HG03280 (cell line): ENCODE data around the gene SLC9A3.

Experiments
- ATAC-seq: cut with Tn5 transposase; IDR thresholded peaks from one replicate; pipeline ENCODE4 v1.9.1; 2021; ENCODE audit warnings: mild to moderate bottlenecking, moderate library complexity; ENCODE audit not compliant: unreplicated experiment

SLC9A3 gene

DNA sequence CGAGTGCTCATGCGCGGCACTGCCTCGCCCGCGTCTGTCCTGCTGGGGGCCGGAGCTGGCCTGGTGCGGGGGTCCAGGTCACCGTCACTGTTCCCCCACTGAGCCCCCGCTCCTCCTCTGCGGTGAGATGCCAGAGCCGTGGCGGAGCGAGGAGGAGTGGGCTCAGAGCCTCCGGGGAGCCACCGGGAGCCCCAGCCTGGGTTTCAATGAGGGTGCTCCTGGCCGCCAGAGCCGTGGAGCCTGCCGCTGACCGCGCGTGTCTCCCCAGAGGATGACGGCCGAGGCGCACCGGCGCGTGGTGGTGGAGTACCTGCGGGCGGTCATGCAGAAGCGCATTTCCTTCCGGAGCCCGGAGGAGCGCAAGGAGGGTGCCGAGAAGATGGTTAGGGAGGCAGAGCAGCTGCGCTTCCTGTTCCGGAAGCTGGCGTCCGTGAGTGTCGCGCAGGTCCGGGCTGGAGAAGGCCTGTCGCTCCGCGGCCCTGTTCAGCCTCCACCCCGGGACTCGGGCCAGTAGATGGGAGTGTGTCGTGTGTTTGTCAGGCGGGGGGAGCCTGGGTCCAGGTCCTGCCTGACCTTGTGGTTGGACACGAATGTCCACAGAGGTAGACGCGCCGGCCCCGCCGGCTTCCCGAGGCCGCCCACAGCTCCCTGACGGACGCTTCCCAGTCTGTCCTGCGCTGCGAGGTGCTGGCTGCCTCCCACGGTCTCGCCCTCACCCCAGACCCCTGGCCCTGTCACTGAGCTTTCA lies 59.2 kb downstream of the SLC9A3 start:
- no peak for ATAC-seq

DNA sequence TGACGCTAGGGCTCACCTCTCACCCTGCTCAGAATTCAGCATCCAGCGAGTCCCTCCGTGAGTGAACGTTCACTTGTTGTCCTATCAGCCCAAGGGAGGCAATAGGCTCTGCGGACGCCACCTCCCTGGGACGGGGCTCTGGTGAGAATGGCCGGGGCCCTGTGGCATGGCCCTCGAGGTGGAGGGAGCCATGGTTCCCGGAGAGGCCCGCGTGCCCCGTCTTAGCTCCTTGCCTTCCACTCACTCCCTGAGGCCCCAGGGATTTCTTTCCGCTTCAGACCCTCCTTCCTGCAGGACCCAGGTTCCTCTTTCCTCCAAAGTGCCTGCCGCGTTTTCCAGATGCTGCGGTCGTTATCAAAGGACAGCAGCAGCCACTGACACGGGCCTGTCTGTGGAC lies 59.8 kb downstream of the SLC9A3 start:
- no peak for ATAC-seq

DNA sequence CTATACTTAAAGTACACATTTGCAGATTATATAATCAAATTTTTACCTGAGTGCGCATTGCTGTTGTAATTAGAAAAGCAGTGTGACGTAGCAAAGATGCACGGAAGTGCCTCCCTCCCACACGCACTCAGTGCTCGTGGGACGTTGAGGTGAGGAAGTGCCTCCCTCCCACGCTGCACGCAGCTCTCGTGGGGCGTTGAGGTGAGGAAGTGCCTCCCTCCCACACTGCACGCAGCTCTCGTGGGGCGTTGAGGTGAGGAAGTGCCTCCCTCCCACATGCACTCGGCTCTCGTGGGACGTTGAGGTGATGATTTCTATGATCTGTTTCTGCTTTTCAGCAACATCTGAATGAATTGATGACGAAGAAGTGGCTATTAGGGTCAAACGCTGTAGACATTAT lies 60.3 kb downstream of the SLC9A3 start:
- no peak for ATAC-seq

DNA sequence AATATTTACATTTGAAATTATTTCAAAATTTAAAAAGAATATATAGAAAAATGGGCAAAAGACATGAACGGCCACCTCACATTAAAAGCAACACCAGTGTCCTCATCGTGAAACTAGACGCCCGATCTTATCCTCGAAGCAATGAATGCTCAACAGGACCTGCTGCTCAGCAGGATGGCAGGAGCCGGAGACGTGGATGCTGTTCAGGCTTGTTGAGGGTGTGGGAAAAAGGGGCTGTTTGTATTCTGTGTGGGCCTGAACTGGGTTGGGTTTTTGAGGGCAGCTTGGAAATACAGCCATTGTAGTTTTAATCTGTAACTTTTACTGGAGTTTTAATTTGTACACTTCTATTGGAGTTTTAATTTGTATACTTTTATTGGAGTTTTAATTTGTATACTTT lies 60.9 kb downstream of the SLC9A3 start:
- no peak for ATAC-seq

DNA sequence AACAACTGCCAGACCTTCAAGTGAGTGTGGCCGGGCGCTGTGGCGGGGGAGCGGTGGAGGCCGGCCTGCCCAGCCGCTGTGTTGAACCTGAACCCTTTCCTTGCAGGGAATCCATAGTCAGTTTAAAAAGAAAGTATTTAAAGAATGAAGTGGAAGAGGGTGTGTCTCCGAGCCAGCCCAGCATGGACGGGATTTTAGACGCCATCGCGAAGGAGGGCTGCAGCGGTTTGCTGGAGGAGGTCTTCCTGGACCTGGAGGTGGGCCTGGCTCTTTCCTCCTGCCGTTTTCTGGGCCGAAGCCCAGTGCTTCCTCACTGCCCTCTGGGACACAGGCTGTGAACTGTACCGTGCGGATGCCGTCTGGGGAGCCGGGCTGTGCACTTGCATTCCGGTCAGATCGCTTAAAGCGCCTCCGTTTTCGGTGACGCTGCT lies 62.2 kb downstream of the SLC9A3 start:
- no peak for ATAC-seq

DNA sequence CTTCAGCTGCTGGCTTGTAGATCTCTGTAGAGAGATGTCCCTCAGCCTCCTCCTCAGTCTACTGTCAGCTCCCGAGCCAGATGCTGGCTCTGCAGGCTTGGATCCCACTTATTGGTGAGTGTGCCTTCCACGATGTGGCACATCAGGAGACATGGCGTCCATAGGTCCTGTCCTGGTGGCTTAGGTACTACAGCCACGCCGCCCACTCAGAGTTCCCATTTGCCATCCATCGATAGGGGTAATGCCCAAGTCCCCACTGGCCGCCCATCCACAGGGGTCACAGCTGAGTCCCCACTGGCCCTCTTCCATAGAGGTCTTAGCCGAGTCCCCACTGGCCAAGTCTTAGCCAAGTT lies 64.0 kb downstream of the SLC9A3 start:
- no peak for ATAC-seq

DNA sequence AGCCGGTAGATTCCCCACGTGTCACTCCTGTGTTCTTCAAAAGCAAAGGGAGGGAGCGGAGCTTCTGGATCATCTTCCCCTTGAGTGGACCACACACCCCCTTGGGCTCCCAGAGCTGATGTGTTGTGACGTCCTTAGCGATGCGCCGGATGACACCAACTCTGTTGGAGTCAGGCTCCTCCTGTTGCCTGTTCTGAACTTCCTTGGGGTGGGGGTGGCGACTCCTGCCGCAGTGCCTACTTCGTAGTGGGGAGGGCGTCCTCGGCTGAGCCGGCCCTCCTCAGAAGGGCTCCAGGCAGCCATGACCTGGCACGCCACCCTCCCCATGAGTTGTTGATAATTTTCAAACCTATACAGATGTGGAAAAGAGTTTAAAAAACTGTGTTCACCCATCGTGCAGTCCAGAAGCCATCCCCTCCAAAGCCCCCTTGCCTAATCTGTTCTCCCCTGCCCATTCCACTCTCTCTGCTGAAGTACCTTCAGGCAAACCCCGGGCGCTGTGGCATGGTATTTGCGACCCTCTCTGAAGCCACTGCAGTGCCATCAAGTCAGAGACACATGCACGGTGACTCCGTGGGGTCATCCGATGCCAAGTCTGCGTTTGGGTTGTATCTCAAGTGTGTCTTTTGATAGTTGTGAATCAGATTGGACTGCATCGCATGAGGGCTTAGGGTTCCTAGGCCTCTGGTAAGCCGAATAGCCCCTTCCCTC lies 64.5 kb downstream of the SLC9A3 start:
- no peak for ATAC-seq

DNA sequence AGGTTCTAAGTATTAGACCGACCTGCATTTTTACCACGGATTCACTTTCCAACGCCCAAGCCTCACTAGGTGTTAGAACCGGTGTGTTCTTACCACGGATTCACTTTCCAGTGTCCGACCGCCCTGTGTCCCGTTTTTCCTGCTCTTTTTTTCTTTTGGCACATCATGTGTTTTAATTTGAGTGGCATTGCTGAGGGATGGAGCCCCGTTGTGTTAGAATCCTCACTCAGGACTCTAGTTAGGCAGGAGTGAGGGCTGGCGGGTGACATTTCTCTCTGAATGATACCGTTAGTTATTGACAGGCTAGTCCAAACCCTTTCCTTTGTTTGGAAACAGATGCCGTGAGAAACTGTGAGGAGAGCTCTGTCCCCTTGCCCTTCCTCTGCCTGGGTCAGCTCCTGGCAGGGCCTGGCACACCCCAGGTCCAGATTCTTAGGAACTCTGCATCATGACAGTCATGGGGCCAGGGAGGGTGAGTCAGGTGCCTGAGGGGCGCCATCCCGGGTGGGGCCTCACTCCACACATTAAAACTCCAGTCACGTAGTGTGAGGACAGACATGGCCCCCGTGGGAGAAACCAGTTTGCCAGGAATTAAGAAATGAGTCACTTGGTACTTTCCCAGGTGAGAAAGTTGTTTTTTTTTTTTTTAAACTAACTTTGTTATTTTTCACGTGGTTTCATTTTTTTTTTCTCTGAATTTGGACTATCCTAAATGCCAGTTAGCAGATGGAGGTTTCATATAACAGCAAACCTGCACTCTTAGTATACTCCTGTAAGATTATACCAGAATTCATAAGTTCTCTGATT lies 65.5 kb downstream of the SLC9A3 start:
- ATAC-seq, result no peak

DNA sequence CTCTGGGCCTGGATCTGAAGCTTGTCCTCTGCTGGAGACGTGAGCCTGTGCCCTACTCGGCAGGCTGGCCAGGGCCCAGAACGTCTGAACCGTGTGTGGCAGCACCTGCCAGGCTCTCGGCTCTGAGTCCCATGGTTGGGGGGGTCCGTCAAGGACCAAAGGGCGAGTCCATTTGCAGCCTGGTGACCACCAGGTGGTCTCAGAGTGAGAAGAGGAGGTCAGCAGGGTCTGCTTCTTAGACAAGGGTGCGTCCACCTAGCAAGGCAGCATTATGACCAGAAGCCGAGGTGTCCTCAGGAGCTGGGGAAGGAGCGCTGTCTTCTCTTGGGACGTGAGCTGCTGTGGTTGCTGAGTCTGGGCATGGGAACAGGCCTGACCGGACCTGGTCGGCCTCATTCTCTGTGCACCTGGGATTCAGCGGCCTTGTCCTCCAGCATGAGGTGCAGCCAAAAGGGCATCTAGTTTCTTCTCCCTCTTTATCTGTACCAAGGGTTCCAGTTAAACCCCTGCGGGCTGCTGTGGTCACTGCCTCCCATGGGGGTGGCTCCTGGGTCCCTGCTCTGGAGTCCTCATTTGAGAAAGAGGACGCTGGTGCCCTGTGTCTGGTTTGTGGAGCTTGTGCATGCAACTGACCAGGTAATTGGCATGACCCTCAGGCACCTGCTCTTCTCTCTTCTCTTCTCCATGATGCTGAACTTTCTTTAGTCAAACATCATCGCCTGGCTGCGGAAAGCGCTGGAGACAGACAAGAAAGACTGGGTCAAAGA lies 66.9 kb downstream of the SLC9A3 start:
- ATAC-seq, result no peak

DNA sequence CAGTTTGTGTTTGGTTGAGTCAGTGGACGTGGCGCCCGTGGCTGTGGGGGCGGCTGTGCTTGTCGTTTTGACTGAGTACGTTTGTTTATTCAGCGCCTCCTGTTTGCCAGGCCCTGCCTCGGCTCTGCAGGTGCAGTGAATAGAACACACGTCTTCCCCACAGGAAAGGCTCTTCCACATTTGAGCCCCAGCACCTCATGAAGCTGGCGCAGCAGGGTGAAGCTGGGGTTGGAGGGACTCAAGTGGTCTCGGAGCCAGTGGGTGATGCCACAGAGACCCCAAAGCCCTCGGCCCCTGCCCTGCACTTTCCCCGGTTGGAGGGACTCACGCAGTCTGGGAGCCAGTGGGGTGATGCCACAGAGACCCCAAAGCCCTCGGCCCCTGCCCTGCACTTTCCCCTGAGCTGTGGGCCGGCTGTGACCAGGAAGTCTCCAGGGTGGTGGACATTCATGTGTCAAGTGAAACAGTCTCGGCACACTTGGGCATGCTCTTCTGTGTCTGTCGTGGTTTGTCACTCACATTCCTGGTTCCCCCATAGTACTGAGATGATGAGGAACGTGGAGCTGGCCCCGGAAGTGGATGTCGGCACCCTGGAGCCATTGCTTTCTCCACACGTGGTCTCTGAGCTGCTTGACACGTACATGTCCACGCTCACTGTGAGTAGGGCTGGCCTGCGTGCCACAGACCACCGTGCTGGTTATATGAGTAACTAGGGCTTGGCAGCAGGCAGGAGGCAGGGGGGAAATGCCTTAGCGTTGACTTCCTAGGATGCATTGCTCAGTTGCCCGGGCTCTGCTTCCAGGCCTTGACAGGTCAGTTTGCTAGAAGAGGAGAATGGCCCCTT lies 67.7 kb downstream of the SLC9A3 start:
- ATAC-seq, result no peak

DNA sequence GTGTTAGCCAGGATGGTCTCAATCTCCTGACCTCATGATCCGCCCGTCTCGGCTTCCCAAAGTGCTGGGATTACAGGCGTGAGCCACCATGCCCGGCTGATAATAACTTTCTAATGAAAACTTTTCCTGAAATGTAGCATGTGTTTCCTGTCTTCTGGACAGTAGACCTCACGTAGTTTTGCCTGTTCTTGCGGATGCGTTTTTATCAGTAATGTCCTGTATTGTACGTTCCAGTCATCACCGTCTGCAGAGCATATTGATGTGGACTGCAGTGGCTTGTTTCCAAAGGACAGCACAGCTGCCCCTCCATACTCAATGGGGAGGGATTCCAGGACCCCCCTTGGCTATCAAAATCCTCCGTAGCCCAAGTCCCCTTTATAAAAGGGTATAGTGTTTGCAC lies 68.4 kb downstream of the SLC9A3 start:
- ATAC-seq, result no peak

DNA sequence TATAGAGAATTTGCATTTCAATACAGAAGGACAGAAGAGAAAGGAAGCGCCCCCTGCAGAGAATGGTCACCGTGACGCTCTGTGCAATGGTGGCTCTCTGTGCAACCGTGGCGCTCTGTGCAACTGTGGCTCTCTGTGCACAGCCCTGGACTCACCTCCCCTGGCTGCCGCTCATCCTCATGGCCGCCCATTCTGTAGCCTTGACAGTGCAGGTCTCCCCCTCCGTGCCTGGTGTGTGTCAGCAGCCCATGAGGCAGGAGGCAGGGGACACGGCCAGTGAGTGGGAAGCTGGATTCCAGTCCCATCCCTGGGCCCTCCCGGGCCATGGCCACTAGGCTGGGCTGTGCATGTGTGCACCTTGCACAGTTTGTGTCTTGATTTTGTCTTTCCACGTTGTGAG lies 69.3 kb downstream of the SLC9A3 start:
- ATAC-seq, result no peak

DNA sequence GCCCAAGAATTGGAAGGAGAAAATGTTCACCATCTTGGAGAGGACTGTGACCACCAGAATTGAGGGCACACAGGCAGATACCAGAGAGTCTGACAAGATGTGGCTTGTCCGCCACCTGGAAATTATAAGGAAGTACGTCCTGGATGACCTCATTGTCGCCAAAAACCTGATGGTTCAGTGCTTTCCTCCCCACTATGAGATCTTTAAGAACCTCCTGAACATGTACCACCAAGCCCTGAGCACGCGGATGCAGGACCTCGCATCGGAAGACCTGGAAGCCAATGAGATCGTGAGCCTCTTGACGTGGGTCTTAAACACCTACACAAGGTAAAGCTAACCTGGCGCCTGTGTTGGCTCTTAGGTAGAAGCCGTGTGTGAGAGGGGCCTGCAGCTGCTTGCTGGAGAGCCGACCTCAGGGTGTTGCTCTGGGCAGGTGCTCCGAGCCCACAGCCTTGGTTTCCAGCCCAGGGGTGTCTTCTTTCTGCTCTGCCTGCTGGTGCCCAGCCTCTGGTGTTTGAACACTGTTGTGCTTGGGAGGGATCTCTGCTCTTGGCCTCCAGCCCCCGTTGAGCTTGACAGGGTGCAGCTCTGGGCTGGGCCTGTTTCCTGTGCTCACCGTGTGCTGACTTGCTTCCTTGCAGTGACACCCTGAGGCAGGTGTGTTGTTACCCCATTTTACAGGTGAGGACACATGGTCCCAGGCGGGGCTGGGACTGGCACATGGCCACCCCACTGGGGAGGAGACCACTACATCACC lies 70.3 kb downstream of the SLC9A3 start:
- no peak for ATAC-seq

DNA sequence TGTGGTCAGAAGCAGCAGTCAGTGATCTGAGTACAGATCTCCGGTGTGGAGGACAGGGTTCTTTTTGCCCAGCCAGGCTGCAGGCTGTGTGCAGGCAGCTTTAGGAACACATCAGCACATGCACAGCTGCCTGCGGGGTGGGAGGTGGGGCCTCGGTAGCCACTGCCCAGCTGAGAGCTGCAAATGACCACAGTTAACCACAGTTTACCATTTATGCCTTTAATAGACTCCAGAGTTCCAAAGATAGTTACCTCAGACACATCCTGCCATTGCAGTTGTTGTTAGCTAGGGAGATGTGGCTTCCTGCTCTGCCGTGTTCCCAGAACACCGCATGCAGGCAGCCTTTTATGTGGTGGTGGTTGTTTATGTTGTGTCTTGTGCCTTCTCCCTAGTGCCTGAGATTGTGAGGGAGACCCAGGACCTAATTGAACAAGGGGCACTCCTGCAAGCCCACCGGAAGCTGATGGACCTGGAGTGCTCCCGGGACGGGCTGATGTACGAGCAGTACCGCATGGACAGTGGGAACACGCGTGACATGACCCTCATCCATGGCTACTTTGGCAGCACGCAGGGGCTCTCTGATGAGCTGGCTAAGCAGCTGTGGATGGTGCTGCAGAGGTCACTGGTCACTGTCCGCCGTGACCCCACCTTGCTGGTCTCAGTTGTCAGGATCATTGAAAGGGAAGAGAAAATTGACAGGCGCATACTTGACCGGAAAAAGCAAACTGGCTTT lies 71.1 kb downstream of the SLC9A3 start:
- no peak for ATAC-seq

DNA sequence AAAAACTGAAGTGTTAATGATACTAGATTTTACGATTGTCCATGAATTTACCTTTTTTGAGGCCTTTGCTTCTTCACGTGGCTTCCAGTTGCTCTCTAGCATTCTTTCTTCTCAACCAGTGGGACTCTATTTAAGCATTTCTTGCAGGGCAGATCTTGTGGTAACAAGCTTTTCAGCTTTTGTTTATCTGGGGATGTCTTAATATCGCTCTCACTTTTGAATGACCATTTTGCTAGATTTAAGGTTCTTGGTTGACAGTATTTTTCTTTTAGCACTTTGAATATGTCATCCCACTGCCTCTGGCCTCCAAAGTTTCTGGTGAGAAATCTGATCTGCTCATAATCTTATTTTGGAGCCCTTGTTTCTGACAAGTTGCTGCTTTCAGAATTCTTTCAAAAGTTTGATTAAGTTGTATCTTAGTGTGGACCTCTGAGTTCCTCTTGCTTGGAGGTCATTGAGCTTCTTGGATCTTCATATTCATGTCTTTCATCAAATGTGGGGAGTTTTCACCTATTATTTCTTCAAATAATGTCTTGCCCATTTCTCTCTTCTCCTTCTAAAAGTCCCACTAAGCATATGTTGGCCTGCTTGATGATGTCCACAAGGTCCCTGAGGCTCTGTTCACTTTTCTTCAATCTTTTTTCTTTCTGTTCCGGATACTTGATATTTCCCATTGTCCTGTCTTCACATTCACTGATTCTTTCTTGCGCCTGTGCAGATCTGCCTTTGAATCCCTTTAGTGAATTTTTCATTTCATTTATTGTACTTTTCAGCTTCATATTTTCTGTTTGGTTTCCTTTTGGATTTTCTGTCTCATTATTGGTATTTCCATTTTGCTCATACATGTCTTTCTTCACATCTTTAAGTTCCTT lies 72.4 kb downstream of the SLC9A3 start:
- no peak for ATAC-seq

DNA sequence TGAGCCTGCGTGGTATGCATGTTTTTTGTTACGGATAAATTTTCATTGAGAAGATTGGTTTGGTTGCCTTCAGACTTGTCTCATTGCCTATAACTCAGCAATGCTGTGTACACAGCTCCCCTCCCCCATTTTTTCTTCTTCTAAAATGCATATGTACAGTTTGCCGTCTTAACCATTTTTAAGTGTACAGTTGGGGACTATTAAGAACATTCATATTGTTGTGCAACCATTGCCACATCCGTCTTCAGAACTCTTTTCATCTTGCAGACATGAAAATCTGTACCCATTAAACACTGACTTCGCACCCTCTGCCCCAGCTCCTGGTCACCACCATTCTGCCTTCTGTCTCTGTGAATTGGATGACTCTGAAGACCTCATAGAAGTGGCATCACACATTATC lies 75.1 kb downstream of the SLC9A3 start:
- ATAC-seq, result no peak

DNA sequence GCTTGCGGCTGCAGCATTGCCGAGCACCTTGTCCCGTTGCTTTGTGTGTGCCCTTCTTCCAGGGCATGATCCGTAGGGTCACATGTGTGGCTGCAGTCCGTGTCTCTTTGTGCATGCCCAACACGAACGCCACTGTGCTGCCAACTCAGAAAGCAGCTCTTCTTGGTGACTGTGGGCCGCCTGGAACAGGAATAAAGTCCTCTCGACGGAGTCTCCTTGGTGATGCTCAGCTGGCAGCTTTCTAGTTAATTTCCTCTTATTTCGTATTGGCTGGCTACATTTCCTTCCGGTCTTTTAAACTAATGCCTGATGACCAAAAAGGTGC lies 75.5 kb downstream of the SLC9A3 start:
- no peak for ATAC-seq
